CD4-positive, alpha-beta T cell treated with Interleukin-15 for 4 hours (primary cell): ENCODE results near the gene XPNPEP2.

Source experiments
- DNase-seq: peaks from one replicate; pipeline ENCODE4 v3.0.0-alpha.2; 2020; ENCODE audit warnings: low spot score

Gene XPNPEP2

GRCh38 chrX:129738466-129739308 lies at the start of gene XPNPEP2:
TSS of gene XPNPEP2 (plus strand) at chrX:129738979. CDS start at chrX:129739214, 235 bp downstream.
- no peak for DNase-seq

- DNase-seq = no peak
Observed at GRCh38 chrX:129689796-129690195, 49.0 kb upstream of the XPNPEP2 start.

- DNase-seq = no peak
Observed at GRCh38 chrX:129690435-129690834, 48.3 kb upstream of the XPNPEP2 start.

- DNase-seq = no peak
Observed at GRCh38 chrX:129693354-129693753, 45.4 kb upstream of the XPNPEP2 start.

- DNase-seq = no peak
Observed at GRCh38 chrX:129694805-129695204, 44.0 kb upstream of the XPNPEP2 start.

- DNase-seq = no peak
Observed at GRCh38 chrX:129695535-129695934, 43.2 kb upstream of the XPNPEP2 start.

GRCh38 chrX:129695937-129696336 lies 42.8 kb upstream of the XPNPEP2 start:
- DNase-seq = no peak

- DNase-seq = no peak
Observed at GRCh38 chrX:129696463-129697155, 42.2 kb upstream of the XPNPEP2 start.

- DNase-seq = no peak
Observed at GRCh38 chrX:129697204-129697829, 41.5 kb upstream of the XPNPEP2 start.

GRCh38 chrX:129698150-129698549 lies 40.6 kb upstream of the XPNPEP2 start:
- no peak for DNase-seq

GRCh38 chrX:129700536-129700935 lies 38.2 kb upstream of the XPNPEP2 start:
- DNase-seq = no peak

- no peak for DNase-seq
Observed at GRCh38 chrX:129701624-129702069, 37.1 kb upstream of the XPNPEP2 start.

- no peak for DNase-seq
Observed at GRCh38 chrX:129704491-129704890, 34.3 kb upstream of the XPNPEP2 start.

GRCh38 chrX:129705377-129705925 lies 33.3 kb upstream of the XPNPEP2 start:
- DNase-seq = no peak

- no peak for DNase-seq
Observed at GRCh38 chrX:129705988-129706387, 32.8 kb upstream of the XPNPEP2 start.

- DNase-seq = no peak
Observed at GRCh38 chrX:129706400-129707072, 32.2 kb upstream of the XPNPEP2 start.

GRCh38 chrX:129714581-129714980 lies 24.2 kb upstream of the XPNPEP2 start:
- DNase-seq = no peak

- no peak for DNase-seq
Observed at GRCh38 chrX:129716507-129716906, 22.3 kb upstream of the XPNPEP2 start.

- no peak for DNase-seq
Observed at GRCh38 chrX:129717892-129718291, 20.9 kb upstream of the XPNPEP2 start.

- DNase-seq = no peak
Observed at GRCh38 chrX:129718676-129719075, 20.1 kb upstream of the XPNPEP2 start.

GRCh38 chrX:129719268-129719667 lies 19.5 kb upstream of the XPNPEP2 start:
- no peak for DNase-seq
